Gastroesophageal sphincter (tissue), 3 donors: ENCODE results near the gene PGP.

Source experiments
- POLR2A ChIP-seq, 2 donors: fragments of 450-650 bp; IDR thresholded peaks; one replicate each; pipeline ENCODE4 v1.6.1; 2017; ENCODE audit warnings: antibody characterized with exemption in 2 of 2, mild to moderate bottlenecking in 2 of 2, moderate library complexity in 1 of 2
- TF ChIP-seq, protein P1 (sequence below), 4 experiments: fragments of 200-600 bp in 2 of 4; fragments of 450-650 bp in 2 of 4; sonication (generic) in 1 of 4; IDR thresholded peaks; one replicate each; pipeline ENCODE4 v1.5.1; 2017 to 2019; ENCODE audit warnings: antibody characterized with exemption in 4 of 4, mild to moderate bottlenecking in 2 of 4, moderate library complexity in 2 of 4

DNA sequence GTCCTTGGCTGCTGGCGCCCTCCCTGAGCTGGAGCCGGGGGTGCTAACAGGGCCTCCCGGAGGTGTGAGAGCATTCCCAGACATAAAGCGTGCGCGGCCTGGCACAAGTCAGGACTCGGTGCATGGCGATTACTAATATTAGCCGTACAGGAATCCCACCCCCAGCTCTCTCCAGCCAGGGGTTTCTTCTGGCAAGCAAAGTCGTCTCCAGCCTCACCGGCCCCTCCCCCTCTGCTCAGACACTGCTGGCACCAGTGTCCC is 23.3 kb downstream of the PGP start:
- no peak for TF ChIP-seq POLR2A (IDR thresholded peaks at IDR 0.05)
- TF ChIP-seq, protein P1, sequence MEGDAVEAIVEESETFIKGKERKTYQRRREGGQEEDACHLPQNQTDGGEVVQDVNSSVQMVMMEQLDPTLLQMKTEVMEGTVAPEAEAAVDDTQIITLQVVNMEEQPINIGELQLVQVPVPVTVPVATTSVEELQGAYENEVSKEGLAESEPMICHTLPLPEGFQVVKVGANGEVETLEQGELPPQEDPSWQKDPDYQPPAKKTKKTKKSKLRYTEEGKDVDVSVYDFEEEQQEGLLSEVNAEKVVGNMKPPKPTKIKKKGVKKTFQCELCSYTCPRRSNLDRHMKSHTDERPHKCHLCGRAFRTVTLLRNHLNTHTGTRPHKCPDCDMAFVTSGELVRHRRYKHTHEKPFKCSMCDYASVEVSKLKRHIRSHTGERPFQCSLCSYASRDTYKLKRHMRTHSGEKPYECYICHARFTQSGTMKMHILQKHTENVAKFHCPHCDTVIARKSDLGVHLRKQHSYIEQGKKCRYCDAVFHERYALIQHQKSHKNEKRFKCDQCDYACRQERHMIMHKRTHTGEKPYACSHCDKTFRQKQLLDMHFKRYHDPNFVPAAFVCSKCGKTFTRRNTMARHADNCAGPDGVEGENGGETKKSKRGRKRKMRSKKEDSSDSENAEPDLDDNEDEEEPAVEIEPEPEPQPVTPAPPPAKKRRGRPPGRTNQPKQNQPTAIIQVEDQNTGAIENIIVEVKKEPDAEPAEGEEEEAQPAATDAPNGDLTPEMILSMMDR (IDR thresholded peaks at IDR 0.05): no peak
